Amygdala (tissue), 56 donors: ENCODE measurements around the gene SLC66A3.

Experiments used
- DNase-seq, 56 donors: peaks; one replicate each; lab custom pipeline; 2025; lab: John Stamatoyannopoulos, UW

The SLC66A3 gene

DNA sequence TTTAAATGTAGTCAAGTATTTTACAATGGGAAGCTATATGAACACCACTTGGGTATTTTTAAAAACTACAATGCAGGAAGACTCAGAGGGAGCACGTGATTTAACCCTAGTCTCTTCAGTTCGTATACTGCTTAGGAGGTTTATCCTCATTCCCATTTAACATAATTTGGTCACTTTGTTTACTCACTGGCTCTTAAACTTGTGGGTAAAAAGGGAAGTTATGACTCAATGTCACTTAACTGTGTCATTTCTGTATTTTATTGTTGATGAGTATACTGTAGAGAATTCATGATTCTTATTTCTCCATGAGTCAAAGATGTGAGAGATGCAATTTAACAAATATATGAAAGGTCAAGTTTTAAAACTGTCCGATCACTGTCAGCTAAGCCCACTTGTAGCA lies 48.2 kb downstream of the SLC66A3 start:
- no peak for DNase-seq

DNA sequence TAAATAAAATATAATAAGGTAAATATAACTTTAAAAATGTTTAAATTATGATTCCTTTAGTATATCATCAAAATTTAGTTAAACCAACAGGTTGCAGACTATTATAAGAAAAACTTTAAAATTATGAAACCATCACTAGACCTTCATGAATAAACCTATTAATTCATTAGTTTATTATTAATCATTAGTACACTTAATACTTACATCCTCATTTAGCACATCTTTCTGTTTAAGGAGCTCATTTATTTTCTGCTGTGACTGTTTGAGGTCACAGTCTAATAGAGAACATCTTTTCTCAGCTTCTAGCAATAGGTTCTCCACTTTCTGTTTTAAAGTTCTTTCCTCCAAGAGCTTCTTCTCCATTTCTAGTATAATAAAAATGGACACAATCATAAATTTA lies 52.8 kb downstream of the SLC66A3 start:
- DNase-seq: no peak

DNA sequence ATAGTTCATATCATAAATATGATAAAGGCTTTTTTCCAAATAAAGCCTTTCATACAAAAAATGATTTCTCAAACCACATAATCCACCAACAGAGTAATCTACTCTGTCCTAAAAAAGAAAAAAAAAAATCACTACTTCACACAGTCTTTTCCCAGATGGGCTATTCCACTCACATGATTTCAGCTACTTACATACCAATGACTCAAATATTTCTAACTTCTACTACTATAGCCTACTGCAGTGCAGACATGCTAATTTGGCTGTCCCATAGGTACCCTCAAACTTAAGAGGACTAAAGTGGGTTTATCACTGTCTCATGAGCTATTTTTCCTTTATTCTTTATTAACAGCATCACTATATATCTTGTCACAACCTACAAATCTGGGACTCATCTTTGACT lies 57.4 kb downstream of the SLC66A3 start:
- no peak for DNase-seq

DNA sequence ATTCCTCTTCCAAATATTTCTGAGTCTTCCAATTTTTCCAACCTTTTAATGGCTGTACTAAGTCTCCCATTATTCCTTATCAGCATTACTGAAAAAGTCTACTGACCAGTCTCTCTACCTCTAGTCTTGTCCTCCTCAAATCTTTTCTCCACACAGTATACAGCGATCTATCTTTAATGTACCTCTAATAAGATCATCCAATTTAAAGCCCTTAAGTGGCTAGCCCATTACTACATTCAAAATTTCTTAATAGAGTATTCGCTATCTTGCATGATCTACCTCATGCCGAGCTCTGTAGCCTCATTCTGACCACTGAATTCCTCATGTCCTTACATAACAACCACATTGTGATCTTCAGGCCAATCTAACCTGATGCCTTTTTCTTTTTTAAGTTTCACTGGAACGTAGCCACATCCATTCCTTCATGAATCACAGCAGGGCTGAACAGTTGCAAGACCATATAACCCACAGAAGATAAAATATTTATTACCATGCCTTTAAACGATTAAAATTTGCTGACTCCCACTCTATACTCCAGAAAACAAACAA lies 57.9 kb downstream of the SLC66A3 start:
- no peak for DNase-seq

DNA sequence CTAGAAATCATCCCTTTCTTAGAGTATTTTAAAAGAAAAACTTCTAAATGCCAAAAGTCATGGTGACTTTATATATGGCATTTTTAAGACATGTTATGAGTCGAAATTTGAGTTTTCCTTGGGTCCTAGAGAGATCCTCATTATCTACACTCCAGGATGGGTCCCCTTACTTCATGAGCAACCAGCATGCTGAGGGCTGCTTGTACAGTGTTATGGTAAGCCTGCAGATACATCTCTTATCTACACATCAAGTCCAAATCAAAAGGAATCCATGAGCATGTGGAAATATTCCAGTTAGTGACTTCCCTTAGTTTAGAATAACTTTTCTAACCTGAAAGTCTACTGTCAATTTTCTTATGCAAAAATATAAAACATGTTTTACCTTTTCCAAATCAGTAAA lies 58.7 kb downstream of the SLC66A3 start:
- DNase-seq: no peak

DNA sequence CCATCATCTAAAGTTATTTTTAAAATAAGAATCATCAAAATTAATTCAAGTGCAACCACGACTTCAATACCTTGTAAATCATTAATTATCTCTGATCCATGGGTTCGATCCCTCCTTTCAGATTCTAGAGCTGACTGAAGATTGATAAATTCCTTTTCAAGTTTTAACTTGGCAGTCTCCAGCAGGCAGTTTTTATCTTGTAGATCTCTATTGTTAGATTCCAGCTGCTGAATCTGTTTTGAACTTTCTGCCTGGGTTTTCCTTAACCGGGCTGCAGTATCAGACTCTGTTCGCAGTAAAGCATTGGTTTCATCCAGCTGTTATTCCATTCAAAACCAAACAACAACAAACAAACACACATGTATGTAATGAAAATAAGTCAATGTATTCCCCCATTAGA lies 59.5 kb downstream of the SLC66A3 start:
- DNase-seq: no peak

DNA sequence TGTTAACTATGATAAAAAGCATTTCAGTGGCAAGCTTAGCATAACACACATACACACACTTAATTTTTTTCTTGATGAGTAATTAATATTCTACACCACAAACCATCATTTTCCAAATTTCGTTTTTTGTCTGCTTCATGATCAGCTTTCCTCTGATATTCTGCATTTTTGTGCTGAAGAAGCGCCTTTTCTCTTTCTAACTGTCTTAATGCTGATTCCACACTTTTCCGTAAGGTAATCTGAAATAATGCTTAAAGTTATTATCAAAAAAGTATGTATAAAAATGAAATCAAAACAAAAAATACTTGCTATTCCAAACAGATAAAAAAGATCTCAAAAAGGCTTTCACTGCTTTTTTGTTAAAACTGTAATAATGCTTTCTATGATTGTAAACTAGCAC lies 60.1 kb downstream of the SLC66A3 start:
- DNase-seq: no peak

DNA sequence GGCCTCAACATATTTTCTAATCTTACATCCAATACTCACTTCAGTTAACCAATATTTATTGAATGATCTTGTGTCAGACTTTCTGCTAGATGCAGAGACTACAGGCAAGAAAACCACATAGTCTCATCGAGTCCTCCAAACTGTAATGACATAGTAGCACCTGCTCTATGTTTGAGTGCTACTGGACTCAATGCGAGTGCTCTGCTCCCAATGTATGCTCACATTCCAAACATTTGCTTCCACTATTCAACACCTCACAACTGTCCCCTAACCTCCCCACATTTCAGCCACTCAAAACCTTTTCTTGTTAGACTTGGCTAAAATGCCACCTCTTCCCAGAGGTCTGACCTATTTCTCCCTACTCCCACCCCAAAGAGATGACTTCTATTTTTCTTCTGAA lies 65.2 kb downstream of the SLC66A3 start:
- DNase-seq: no peak

DNA sequence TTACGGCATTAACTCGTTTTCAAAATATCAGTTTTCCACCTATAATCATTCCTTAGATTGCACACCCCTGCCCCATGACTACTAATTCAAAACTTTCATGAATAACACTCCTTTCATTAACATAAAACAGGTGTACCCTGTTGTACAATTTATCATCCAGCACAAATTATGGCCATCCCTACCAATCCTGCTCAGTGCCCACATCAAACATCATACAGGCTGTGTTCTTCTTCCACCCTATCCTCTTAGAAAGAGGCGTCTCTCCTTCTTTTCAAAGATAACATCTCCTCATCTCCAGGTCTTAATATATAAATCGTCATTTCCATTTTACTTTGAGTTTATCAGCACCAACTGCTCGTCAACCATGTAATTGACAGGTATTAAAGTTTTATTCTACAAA lies 67.6 kb downstream of the SLC66A3 start:
- DNase-seq: no peak

DNA sequence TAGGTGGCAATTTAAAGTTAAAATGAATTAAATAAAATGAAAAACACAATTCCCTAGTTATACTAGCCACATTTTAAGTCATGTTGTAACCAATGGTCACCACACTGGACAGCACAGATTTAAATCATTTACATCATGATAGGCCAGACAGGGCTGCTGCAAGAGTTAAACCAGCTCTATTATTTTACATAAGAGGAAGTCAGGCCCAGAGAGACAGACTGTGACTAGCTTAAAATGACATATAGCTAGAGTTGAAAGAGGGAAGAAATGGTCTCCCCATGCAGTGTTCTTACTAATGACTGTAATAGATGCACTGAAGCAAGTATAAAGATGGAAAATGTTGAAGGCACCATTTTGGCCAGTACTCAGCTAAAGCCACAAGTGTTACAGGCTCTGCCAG lies 69.6 kb downstream of the SLC66A3 start:
- DNase-seq: no peak

DNA sequence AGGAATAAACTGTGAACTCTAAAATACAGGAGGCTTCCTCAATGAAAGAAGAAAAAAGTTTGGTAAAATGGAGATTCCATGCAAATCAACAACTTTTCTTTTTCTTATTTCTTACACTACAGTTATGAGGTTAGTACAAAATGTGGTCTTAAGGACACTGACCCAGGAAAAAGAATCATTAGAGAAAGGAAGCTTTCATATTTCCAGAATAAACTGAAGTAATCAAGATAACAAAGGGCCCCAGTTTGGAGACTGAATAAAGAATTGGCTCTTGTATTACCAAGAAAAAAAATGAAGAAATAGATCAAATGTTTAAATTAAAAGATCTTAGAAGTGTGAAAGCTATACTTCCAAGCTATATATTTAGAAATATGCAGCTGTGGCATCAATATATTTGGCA lies 72.3 kb downstream of the SLC66A3 start:
- no peak for DNase-seq
